ACHN (cell line): ENCODE data around the gene CNPY3.
A peak's percentile ranks its signal among the peaks of the same experiment; 100 is the strongest.
"Not testable (repeated sequence)": the region's sequence is repeated elsewhere in the genome, so short reads cannot be mapped to it uniquely, and the experiment has no call there.

Experiments
- DNase-seq: peaks from one replicate; pipeline ENCODE4 v3.0.0-alpha.2; 2015
- in situ Hi-C: cut with HindIII; loops from 2 replicates; pipeline ENCODE4 v1.10.0; 2017; ENCODE audit warnings: low sequenced_read_pairs, low pct_ligation_motif_present, low pct_unique_long_range_greater_than_20kb

Gene CNPY3

DNA sequence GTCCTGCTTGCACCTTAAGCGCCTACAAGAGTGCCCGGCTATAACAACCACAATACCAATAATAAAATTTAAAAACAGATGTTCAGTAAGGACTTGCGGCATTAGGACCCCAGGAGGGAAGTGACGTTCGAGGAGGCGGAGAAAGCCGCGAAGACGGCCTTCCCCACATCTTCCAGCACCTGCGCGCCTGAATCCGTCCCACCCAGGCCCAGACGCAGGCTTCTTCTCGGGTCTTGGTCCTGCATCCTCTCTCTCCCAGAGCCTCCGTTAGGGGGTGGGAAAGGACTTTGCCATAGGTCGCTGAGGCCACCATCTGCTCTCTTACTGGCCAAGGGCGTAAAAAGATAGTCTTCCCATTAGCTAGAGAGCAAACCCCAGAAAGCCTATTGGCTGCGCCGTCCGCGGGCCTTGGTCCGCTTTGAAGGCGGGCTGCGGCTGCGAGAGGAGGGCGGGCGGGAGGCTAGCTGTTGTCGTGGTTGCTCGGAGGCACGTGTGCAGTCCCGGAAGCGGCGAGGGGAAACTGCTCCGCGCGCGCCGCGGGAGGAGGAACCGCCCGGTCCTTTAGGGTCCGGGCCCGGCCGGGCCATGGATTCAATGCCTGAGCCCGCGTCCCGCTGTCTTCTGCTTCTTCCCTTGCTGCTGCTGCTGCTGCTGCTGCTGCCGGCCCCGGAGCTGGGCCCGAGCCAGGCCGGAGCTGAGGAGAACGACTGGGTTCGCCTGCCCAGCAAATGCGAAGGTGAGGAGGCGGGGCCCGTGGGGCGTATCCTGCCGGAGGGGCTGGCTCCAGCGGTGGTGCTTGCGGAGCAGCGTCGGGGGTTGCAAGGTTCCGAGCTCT is at the start of gene CNPY3:
CNPY3 (plus strand) TSS at position 495 of the 835 bp plus-strand sequence; CDS start at position 586, 91 bp downstream.
- DNase-seq, result peak; percentile 97
- in situ Hi-C loops, result no loop called here

DNA sequence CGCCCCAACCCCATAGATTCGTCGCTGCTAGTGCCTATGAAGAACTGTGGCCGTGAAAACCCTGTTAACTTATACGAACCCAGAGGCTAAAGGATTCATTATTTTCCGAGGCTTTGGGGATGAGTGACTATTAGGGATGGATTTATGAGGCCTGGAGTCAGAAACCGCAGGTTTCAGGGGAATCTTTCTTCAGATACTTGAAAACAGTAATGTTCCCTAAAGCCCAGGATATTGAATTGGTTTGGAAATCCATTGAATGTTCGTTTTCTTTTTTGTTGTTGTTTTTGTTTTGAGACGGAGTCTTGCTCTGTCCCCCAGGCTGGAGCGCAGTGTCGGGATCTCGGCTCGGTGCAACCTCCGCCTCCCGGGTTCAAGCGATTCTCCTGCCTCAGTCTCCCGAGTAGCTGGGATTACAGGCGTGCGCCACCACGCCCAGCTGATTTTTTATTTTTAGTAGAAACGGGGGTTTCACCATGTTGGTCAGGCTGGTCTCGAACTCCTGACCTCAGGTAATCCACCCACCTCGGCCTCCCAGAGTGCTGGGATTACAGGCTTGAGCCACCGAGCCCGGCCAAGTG is 49.0 kb upstream of the CNPY3 start:
- DNase-seq, in situ Hi-C loops: not testable (repeated sequence)

DNA sequence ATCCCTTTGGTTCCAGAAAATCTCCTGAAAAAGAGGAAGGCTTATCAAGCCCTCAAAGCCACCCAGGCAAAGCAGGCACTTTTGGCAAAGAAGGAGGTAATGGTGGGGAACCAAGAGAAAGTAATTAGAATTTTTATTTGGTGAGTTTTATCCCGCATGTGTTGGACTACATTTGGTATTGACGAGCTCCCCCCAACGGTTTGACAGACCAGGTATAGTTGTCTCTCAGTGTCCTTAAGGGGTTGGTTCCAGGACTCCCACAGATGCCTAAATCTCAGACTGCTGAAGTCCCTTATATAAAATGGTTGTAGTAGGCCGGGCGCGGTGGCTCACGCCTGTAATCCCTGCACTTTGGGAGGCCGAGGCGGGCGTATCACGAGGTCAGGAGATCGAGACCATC is 48.4 kb upstream of the CNPY3 start:
- DNase-seq, in situ Hi-C loops: not testable (repeated sequence)

DNA sequence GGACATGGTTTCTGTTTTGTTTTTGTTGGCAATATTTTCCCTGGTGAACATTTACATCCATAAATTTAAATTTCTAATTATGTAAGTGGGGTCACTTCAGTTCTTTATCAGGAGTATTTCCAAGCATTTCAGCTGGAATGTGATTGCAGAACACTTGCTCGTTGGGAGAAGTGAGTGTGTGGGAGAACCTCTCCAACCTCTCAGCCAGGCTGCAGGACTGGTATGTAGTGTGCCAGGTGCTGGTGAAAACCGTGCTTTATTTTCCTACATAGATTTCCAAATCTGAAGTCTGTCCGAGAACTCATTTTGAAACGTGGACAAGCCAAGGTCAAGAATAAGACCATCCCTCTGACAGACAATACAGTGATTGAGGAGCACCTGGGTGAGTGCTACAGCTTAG is 43.6 kb upstream of the CNPY3 start:
- no peak for DNase-seq
- in situ Hi-C loops, result no loop called here

DNA sequence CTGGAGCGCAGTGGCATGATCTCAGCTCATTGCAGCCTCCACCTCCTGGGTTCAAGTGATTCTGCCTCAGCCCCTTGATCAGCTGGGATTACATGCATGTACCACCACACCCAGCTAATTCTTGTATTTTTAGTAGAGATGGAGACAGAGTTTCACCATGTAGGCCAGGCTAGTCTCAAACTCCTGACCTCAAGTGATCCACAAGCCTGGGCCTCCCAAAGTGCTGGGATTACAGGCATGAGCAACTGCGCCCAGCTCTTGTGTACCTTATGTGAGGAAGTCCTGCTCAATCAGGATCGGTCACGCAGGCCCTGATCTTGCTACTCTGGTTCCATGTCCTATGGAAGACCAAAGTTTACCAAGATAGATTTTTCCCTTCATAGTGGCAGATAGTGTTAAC is 41.1 kb upstream of the CNPY3 start:
- DNase-seq, in situ Hi-C loops: not testable (repeated sequence)

DNA sequence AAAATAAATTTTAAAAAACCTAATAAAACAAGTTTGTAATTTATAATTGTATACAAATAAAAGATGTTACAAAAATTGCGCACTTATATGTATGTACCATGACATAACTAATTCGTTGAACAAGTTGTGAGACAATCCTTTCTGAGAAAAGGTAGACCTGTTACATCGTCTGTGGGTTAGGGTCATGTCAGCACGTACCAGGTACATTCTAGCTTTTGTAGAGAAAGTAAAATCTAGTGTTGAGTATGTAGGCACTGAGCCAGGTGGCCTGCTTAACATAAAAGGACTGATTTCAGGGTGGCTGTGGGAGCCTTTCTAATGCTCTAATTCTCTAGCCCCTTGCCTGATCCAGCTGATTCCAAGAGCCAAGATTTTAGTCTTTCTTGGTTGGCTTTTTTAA is 39.5 kb upstream of the CNPY3 start:
- in situ Hi-C loops, result no loop called here
- DNase-seq, result no peak

DNA sequence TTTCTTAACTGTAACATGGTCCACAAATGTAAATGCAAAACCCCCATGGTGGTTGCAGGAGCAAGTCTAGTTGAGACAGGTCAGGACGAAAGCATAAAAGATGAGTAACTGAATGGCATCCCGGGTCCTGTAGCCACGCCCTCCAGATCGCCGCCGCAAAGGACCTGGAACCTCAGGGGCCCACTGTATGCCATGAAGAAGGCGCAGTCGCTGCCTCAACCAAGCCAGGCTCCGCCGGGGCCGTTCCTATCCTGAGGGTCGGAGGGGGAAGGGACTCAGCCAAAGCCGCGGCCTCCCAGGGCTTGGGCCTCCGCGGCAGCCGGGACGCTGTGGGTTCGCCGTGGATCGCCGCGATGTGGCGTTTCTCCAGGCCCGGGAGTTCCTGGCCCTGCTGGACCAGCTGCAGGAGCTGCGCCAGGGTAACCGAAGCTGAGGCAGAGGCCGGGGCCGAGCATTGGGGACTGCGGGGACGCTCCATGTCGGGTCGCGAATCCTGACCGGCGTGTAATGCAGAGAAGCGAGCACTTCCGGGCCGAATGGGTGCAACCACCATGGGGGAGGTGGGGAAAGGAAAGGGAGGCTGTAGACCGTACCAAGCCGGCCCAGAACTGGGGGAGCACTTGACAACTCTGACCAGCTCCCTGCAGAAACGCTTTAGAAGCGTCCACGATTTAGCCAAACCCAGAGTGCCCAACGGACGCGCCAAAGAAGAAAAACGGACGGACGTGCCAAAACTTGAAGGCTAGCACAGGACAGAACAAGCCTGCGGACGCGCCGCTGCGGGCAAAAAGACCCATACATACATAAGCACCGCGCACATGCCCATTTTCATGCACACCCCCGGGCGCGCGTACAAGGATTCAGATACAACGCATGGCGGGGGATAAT is 38.7 kb upstream of the CNPY3 start:
- in situ Hi-C loops, result no loop called here
- DNase-seq, result peak; percentile 93

DNA sequence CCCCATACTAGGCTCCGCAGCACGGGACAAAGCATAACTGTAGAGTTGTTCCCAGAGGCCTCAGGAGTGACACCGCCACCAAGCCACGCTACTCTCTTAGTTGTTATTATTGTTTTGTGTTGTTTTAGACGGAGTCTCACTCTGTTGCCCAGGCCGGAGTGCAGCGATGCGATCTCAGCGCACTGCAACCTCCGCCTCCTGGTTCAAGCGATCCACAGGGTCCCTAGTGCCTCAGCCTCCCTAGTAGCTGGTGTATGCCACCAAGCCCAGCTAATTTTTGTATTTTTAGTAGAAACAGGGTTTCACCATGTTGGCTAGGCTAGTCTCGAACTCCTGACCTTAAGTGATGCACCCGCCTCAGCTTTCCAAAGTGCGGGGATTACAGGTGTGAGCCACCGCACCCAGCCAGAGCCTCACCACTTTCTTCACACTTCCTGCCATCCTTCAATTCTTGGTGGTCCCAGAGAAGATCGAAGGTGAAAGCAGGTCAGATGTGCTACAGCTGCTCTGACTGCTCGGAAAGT is 38.0 kb upstream of the CNPY3 start:
- DNase-seq, result no peak
- in situ Hi-C loops, result no loop called here

DNA sequence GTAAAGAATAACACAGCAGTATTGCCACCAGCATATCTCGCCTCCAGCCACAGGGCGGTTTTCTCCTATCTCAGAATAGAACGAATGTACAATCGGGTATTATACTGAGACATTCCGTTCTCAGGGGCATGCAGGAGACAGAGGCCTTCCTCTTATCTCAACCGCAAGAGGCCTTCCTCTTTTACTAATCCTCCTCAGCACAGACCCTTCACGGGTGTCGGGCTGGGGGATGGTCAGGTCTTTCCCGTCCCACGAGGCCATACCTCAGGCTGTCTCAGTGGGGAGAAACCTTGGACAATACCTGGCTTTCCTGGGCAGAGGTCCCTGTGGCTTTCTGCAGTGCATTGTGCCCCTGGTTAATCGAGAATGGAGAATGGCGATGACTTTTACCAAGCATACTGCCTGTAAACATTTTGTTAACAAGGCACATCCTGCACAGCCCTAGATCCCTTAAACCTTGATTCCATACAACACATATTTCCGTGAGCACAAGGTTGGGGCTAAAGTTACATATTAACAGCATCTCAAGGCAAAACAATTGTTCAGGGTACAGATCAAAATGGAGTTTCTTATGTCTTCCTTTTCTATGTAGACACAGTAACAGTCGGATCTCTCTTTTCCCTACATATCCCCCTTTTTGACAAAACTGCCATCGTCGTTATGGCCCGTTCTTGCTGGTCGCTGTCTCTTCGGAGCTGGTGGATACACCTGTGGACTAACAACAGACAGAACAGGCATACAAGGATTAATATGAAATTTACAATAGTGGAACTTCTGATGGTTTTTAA is 35.0 kb upstream of the CNPY3 start:
- DNase-seq, in situ Hi-C loops: not testable (repeated sequence)

DNA sequence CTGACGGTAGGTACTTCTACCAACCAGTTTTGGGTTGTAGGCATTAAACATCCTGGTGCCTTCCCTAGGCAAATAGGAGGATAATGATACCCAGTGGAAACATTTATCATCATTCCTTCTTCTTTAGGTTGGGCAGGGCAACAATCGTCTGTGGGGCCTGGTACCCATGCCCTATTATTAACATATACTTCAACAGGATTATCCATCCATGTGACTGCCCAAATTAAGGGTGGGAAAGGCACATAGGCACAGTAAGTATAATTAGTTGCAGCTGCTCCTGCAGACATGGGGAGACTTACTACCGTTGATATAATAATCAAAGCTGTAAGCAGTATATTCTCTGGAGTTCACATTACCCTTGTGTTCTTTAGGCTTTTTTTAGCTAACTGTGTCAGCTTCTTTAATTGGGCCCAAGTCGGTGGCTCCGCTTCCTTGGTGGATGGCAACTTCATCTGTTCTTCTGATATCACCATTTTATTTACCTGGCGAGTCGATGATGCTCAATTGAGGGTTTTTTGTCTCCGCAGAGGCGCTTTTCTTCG is 33.0 kb upstream of the CNPY3 start:
- in situ Hi-C loops, result no loop called here
- no peak for DNase-seq

DNA sequence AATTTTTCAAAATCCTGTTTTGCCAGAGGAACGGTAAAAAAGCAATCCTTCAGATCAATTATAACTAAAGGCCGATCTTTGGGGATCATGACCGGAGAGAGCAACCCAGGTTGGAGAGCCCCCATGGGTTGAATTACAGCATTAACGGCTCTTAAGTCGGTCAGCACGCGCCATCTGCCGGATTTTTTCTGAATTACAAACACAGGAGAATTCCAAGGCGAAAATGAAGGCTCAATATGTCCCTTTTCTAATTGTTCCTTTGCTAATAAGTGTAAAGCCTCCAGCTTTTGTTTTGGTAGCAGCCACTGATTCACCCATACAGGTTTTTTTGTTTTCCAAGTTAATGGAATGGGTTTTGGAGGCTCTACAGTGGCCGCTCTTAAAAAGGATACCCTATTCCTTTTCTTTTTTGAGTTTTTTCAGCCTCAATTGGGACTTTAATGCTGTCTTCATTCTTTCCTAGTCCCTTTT is 30.4 kb upstream of the CNPY3 start:
- peak; percentile 64 for DNase-seq
- in situ Hi-C loops, result no loop called here

DNA sequence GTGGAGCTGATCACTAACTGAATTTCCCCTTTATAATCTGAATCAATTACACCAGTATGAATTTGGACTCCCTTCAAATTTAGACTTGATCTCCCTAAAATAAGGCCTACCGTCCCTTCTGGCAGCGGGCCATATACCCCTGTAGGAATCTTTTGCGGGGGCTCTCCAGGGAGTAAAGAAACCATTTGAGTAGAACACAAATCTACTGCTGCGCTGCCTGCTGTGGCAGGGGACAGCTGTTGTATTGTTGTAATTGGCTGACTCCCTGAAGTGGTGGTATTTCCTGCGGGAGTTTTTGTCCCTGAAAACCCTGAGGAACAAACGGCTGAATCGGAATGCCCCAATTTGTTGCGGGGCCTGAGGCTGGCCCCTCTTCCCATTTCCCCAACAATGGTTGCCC is 29.4 kb upstream of the CNPY3 start:
- no peak for DNase-seq
- in situ Hi-C loops, result no loop called here

DNA sequence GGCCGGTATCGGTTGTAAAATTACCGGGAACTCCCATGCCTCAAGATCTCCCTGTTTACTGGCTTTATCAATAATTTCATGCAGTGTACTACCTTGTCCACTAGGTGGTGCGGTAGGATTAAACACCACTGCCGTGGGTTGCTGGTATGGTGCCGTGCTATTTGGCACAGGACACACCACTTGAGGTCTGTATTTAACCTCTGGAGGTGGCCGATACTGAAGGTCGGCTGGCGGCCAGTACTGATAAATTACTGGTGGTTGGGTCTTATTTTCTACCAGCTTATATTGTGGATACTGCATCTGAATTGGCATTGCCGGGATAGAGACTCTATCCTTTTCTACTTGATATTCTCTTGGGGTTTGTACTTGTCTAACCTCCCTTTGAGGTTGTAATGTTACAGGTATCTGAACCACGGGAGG is 27.7 kb upstream of the CNPY3 start:
- in situ Hi-C loops, result no loop called here
- DNase-seq, result peak; percentile 78

DNA sequence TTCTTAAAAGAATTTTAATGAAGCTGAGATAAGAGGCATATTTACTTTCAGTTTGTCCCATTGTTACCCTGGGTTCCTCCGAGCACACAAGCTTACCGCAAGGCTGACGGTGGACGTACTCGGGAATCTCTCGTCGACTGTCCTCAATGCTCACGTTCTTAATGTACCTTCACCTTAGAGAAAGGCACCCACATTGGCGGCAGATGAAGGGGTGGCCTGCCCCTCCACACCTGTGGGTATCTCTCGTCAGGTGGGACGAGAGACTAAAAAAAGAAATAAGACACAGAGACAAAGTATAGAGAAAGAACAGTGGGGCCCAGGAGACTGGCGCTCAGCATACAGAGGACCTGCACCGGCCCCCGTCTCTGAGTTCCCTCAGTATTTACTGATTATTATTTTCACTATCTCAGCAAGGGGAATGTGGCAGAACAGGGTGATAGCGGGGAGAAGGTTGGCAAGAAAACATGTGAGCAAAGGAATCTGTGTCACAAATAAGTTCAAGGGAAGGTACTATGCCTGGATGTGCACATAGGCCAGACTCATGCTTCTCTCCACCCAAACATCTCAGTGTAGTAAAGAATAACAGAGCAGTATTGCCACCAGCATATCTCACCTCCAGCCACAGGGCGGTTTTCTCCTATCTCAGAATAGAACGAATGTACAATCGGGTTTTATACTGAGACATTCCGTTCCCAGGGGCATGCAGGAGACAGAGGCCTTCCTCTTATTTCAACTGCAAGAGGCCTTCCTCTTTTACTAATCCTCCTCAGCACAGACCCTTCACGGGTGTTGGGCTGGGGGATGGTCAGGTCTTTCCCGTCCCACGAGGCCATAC is 26.6 kb upstream of the CNPY3 start:
- DNase-seq, in situ Hi-C loops: not testable (repeated sequence)

DNA sequence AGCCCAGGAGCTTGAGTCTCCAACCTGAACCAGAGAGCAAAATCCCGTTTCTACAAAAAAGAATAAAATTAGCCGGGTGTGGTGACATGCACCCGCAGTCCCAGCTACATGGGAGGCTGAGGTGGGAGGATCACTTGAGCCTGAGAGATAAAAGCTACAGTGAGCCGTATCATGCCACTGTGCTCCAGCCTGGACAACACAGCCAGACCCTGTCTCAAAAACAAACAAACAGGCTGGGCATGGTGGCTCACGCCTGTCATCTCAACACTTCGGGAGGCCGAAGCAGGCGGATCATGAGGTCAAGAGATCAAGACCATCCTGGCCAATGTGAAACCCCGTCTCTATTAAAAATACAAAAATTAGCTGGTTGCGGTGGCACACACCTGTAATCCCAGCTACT is 24.8 kb upstream of the CNPY3 start:
- in situ Hi-C loops, result no loop called here
- no peak for DNase-seq

DNA sequence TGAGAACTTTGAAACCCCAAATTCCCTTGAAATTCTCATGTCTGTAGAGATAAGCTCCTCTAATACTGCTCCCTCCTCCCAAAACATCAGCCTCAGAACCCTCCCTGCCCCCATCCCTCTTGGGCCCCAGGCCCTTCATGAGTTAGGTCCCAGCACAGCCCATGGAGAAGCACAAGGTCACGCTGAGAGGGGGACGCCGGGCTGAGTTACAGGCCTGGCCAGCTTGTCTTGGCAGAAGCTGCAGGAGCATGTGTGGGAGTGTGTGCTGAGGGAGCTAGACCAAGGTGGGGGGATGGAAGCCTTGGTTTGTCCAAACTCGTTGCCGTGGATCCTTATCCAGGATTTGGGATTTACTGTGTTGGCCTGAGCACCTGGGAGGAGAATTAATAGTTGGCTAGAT is 21.9 kb upstream of the CNPY3 start:
- in situ Hi-C loops, result no loop called here
- DNase-seq, result no peak

DNA sequence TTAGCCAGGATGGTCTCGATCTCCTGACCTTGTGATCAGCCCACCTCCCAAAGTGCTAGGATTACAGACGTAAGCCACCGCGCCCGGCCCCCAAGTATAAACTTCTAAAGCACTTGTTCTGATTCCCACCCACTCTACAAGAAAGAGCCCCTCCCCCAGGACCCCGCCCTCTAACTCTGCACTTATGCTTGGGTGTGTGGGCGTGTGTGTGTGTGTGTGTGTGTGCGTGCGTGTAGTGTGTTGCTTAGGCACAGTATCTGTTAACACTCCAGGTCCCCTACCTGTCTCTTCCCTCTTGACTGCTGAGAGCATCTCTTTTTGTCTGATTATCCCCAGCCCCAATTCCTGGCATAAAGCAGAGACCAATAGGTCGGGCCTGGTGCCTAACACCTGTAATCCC is 19.4 kb upstream of the CNPY3 start:
- no peak for DNase-seq
- in situ Hi-C loops, result no loop called here
